Embryonic facial prominence (tissue), 1 donor: ENCODE data around the gene PCBP3.
"Not testable (repeated sequence)": the region's sequence is repeated elsewhere in the genome, so short reads cannot be mapped to it uniquely, and the experiment has no call there.

Experiments used
- DNase-seq: peaks from one replicate; pipeline ENCODE4 v3.0.0-alpha.2; 2016; ENCODE audit errors: extremely low spot score

PCBP3 gene

DNA sequence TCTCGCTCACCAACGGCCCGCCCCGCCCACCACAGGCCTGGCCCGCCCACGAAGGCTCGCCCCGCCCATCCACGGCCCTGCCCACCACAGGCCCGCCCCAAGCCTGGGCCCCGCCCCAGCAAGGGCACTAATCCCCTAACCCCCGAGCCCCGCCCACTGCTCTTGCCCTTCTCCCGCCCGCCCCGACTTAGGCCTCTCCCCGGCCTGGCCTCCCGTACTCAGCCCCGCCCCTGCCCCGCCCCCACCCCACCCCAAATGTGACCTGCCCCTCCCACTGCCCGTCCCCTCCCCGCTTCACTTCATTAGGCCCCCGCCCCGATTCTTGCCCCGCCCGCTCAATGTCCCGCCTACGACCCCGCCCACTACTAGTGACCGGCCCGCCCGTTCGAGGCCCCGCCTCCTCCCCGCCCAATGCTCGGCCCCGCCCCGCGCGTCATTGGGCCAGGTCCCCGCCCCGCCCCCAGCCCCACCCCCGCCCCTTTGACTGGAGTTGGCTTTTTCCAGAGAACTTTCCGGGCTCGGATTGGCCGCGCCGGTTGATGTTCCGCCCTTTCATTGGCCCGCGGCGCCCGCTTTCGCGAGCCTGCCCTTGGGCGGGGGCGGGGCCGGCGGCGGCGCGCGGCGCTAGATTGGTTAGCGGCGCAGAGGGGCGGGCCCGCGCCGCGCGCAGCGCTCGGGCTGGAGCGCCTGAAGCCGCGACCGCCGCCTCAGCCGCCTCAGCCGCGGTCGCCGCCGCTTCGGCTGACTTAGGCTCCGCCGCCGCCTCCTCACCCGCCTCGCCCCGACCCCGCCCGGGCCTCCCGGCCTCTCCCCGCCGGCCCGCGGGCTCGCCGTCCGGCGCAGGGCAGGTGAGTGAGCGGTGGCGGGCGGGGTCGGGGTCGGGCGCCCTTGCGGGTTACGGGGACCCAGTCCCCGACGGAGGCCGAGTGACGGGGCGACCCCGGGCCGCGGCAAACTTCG is at the start of gene PCBP3:
Gene PCBP3, plus strand, starts transcription at position 705 of the 960 bp plus-strand sequence. CDS start 206,361 bp downstream, outside the sequence.
- DNase-seq, result peak; percentile 77

GRCh38 chr21:45594721-45595489 is 48.6 kb upstream of the PCBP3 start:
- DNase-seq, result no peak

DNA sequence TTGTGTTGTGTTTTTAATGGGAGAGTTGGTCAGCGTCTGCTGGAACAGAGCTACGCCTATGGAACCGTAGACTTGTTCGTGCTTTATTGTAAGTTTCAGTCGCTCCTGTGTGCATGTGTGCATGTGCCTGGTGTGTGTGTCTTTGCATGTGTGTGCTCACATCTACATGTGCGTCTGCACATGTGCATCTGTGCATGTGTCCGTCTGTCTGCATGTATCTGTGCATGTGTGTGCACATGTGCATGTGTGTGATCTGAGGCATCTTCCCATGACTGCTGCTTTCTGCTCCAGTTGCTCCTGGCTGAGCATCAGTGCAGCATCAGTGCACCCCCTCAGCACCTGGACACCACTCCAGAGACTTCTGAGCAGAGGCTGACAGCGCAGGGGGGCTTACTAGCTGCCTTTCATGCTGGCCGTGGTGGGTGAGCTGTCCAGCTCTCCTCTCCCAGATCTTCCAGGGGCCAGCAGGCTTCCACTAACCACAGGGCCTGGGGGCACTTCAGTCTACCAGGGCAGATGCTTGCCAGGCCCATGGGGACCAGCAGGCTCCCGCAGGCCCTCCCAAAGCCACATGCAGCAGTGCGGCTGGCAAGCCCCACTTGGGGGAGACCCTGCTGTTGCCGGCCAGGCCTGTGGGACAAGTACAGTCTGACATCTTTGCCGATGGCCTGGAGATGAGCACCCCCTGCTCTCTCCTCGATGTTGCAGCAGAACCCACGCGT is 47.8 kb upstream of the PCBP3 start:
- DNase-seq, result no peak

DNA sequence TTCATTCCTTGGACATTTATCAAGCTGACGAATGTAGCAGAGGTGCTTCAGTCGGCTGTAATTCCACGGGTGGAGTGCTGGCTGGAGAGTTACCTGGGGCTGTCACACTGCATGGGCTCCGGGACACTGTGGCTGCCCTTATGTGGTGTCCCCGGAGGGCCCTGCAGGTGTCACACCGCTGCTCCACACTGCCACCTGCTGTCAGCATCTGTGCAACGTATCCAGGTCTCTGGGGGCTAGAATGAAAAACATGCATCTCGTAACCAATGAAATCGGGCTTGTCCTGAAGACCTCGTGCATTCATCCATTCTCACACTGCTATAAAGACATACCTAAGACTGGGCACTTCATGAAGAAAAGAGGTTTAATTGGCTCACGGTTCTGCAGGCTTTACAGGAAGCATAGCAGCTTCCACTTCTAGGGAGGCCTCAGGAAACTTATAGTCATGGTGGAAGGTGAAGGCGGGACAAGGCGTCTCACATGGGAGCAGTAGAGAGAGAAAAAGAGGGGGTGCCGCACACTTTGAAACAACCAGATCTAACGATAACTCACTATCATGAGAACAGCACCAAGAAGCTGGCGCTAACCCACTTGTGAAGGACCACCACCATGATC is 46.7 kb upstream of the PCBP3 start:
- DNase-seq, result no peak

GRCh38 chr21:45598109-45598508 is 45.4 kb upstream of the PCBP3 start:
- DNase-seq, result no peak

- DNase-seq, result no peak
Observed at GRCh38 chr21:45598666-45599065, 44.9 kb upstream of the PCBP3 start.

DNA sequence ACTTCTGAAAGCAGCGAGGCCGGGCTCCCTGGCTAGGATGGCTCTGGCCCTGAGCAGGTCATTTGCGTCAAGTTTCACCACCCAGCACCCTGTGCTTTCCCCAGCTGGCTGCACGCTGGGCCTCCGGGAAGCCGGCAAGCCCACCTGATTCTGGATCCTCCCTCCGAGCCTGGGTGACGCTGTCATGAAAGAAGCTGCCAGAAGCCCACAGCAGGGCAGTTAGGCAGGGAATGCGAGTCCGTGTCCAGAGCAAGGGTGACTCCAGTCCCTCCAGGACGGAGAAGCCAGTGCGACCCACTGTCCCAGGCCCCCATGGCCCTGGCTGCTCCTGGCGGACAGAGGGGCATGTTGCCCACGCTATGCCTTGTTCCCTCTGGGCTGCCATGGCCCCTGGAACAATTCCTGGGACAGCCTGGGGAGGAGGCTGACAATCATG is 44.4 kb upstream of the PCBP3 start:
- DNase-seq, result no peak

GRCh38 chr21:45600248-45600647 is 43.3 kb upstream of the PCBP3 start:
- DNase-seq, result no peak

DNA sequence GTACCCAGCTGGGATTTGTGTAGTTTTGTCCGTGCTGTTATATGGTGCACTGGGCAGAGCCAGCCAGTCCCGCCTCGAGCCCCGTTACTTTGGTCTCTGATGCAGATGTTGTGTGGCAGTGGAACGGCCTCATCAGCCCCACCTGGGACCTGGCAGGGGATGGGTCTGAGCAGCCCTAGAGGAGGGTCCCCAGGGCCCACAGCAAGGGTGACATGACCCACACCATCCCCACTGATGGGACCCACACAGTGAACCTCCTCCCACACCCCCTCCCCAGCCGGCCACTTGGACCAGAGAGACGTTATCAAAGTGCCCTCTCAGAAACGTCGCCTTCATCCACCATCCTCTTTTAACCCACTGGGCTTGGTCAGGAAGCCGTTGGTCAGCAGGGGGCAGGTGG is 42.0 kb upstream of the PCBP3 start:
- DNase-seq, result no peak

GRCh38 chr21:45602106-45602505 is 41.4 kb upstream of the PCBP3 start:
- no peak for DNase-seq

DNA sequence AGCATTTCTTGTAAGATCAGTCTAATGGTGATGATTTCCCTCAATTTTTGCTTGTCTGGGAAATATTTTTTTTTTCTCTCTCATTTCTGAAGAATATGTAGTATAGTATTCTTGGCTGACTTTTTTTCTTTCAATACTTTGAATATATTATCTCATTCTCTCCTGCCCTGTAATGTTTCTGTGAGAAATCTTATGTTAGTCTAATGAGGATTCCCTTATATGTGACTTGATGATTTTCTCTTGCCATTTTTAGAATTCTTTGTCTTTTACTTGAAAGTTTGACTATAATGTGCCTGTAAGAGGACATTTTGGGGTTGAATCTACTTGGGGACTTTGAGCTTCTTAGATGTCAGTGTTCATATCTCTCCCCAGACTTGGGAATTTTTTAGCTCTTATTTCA is 40.0 kb upstream of the PCBP3 start:
- no peak for DNase-seq

GRCh38 chr21:45604681-45605080 is 38.8 kb upstream of the PCBP3 start:
- not testable (repeated sequence) for DNase-seq

DNA sequence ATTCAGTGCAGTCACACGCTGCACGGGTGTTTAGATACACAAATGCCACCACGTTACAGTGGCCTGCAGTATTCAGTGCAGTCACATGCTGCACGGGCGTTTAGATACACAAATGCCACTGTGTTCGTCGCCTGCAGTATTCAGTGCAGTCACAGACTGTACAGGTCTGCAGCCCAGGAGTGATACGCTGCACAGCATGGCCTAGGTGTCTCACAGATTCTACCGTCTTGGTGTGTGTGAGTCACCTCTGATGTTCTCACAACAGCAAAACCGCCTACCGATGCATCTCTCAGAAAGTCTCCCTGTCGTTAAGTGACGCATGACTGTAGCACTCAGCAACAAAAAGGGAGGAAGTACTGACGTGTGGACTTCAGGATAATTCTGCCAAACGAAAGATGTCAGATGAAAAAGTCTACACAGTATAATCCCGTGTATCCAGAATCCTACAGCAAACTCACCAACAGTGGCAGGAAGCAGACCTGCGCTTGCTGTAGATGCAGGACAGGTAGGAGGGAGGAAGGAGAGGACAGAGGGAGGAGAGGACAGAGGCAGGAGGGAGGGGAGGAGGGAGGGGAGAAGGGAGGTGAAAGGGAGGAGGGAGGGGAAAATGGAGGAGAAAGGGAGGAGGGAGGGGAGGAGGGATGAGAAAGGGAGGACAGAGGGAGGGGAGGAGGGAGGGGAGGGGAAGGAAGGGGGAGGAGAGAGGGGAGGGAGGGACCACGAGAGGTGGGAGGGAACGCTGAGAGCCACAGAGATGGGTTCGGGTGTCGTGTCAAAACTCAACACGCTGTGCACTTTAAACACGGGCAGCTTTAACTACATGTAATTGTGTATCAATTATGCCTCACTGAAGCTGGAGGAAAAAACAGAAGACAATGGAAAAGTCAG is 36.3 kb upstream of the PCBP3 start:
- DNase-seq, result no peak

DNA sequence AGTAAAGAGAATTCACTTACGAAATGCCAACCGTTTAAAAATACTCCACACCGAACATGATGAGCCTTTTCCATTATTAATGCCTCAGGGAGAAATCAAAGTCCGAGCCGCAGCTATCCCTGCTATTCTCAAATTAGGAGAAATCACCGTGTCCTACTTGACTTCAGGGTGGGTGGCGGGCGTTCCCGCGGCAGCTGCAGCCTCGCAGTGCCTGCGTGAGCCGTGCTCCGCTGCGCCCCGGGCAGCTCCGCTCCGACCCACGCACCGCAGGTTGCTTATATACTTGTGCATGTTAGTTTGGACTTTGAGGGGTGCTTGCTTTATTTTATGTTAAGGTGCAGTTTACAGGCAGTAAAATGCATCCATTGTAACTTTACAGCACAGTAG is 35.6 kb upstream of the PCBP3 start:
- DNase-seq, result no peak

GRCh38 chr21:45608747-45609470 is 34.6 kb upstream of the PCBP3 start:
- not testable (repeated sequence) for DNase-seq

DNA sequence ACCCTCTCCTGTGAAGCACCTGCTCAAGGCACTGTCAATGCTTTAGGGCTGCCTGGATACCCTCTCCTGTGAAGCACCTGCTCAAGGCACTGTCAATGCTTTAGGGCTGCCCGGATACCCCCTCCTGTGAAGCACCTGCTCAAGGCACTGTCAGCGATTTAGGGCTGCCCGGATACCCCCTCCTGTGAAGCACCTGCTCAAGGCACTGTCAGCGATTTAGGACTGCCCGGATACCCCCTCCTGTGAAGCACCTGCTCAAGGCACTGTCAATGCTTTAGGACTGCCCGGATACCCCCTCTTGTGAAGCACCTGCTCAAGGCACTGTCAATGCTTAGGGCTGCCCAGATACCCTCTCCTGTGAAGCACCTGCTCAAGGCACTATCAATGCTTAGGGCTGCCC is 33.9 kb upstream of the PCBP3 start:
- not testable (repeated sequence) for DNase-seq

DNA sequence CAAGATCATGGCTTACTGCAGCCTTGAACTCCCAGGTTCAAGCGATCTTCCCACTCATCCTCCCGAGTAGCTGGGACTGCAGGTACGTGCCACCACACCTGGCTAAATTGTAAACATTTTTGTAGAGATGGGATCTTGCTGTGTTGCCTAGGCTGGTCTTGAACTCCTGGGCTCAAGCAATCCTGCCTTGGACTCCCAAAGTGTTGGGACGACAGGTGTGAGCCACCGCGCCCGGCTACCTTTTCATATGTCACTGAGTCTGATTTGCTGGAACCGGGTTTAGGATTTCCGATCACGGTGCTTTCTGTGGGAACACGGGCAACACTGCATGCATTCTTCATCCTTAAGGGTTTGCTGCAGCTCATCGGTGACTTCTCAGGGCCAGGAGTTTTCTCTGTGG is 32.2 kb upstream of the PCBP3 start:
- DNase-seq, result no peak

DNA sequence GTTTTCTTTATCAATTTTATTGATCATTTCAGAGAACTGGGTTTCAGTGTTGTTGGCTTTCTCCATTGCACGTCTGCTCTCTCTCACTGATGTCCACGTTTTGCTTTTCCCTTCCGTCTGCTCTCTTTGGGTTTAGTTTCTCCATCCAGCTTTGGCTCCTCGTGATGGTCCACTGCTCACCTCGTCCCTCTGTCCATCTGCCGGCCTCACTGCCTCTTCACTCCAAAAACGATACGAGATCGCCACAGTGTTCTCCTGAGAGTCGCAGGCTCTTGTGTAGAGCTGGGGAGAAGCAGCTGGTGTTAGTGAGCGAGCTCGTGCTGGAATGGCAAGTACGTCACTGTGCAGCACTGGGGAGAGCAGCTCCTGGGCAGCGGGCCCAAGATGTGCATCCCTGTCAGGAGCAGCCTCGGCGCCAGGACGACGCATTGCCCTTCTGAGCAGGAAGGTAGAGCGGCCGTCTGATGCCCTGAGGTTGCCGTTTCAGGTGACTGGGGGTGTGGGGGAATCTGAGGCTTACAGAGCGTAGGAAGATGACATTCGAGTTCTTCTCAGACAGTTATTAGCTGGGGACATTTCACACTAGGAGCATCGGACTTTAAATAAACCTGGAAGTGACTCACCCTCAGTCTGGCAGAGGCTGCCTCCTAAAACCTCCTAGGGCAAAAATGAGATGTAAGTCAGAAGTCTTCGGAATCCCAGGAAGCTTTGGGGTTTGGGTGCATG is 31.4 kb upstream of the PCBP3 start:
- no peak for DNase-seq

DNA sequence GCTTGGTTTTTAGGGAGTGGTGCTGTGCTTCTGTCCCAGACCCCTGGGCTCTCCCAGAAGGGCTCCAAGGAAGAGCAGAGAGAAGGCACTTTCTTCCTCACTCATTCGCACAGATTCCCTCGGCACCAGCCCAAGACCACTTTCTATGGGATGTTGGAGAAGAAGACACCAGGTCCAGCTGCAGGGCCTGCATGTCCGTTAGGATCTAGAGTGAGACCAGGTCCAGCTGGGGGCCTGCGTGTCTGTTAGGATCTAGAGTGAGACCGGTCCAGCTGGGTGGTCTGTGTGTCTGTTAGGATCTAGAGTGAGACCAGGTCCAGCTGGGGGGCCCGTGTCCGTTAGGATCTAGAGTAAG is 30.9 kb upstream of the PCBP3 start:
- not testable (repeated sequence) for DNase-seq
